Erythroblast (primary cell): Measurements from ENCODE around the gene STKLD1.

Experiments used
- GATA1 ChIP-seq: IDR thresholded peaks from 2 replicates; pipeline ENCODE4 v1.6.1; 2011; ENCODE audit warnings: low read depth, mild to moderate bottlenecking, control low read depth, low read length, moderate library complexity
- POLR2A ChIP-seq: IDR thresholded peaks from 2 replicates; pipeline ENCODE4 v1.6.1; 2011; ENCODE audit warnings: mild to moderate bottlenecking, low read length

GRCh38 chr9:133440874-133441273 lies 64.7 kb downstream of the STKLD1 start:
- TF ChIP-seq POLR2A = no peak
- no peak for TF ChIP-seq GATA1
